ENCODE data around the gene GIMAP5.

The GIMAP5 gene

DNA sequence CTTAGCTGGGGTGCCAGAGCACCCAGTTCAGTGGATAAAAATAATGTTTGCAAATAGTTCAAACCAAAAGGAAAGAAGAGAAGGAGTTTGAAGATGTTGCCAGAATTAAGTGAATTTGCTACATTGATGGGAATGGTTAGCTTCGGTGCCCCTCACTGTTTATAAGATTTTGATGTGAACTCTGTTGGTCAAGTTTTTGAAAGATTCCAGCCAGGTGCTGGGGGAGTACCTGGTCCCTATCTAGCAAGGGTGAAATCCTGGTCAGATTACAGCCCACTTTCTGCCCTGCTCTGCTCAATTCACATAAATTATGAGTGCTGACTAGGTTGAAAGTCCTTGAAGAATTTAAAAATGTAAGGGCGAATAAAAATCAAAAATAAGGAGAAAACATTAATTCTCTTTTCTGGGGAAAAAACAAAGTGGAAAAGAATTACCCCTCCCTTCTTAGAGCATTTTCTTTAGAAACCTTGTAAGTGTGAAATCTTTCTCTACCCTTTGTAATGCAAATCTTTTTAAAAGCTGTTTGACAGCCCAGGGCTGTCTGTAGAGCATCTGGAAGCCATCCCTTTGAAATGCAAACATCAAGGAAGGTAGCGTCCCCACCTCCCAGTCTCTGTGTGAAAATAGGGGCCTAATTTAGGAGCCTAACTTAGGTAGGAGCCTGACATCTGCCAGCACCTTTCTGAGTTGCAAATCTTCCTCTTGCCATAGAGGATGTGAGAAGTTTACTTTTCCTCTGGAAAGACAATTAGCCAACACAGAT, 1.4 kb upstream of the GIMAP5 start:
- DNase-seq (ENCODE audit: low read depth), result no peak

DNA sequence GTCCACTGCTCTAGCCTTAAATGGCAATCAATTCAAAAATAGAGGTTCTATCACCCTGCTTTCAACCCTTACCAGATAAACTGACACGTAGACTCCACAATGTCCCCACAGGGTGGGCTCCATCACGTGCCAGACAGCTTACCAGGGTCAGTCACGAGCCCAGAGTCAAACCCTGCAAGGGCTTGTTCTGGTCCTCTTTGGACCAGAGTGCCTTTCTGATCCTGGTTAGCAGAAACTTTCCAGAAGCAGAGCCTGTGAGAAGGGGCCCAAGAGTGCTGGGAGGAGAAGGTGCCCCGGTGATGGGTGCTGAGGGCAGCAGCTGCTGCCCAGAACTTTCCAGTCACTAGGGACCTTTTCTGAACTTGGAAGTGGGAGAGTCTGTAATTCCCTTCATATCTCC, 354 bp upstream of the GIMAP5 start:
- DNase-seq (ENCODE audit: low read depth), result no peak

- DNase-seq (ENCODE audit: low read depth), result no peak
Measured at GRCh38 chr7:150738092-150738491, 874 bp downstream of the GIMAP5 start.

GRCh38 chr7:150738591-150739001, 1.4 kb downstream of the GIMAP5 start:
- no peak for DNase-seq (ENCODE audit: low read depth)

GRCh38 chr7:150739033-150739432, 1.8 kb downstream of the GIMAP5 start:
- DNase-seq (ENCODE audit: low read depth), result no peak

DNA sequence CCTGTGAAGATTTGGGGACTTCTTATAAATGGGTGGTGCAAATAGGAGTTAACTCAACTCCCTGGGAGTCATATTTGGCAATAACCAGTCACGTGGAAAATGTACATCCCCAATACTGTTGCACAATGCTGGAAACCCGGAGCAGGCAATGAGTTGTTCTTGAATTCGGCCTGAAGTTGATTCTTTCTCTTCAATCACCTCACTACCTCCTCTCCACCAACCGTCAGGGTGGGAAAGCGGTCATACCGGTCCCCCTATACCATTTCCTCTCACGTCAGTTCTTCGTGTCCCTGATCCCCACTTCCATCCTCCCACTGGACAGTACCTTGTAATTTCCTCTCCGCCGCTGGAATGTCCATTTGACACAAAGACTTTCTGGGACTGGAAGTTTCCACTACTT, 2.8 kb downstream of the GIMAP5 start:
- DNase-seq (ENCODE audit: low read depth), result no peak

DNA sequence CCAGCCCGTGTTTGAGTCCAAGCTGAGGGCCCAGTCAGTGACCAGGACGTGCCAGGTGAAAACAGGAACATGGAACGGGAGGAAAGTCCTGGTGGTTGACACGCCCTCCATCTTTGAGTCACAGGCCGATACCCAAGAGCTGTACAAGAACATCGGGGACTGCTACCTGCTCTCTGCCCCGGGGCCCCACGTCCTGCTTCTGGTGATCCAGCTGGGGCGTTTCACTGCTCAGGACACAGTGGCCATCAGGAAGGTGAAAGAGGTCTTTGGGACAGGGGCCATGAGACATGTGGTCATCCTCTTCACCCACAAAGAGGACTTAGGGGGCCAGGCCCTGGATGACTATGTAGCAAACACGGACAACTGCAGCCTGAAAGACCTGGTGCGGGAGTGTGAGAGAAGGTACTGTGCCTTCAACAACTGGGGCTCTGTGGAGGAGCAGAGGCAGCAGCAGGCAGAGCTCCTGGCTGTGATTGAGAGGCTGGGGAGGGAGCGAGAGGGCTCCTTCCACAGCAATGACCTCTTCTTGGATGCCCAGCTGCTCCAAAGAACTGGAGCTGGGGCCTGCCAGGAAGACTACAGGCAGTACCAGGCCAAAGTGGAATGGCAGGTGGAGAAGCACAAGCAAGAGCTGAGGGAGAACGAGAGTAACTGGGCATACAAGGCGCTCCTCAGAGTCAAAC, 5.2 kb downstream of the GIMAP5 start:
- no peak for DNase-seq (ENCODE audit: low read depth)

GRCh38 chr7:150744041-150744656, 6.9 kb downstream of the GIMAP5 start:
- no peak for DNase-seq (ENCODE audit: low read depth)

GRCh38 chr7:150745086-150745485, 7.9 kb downstream of the GIMAP5 start:
- DNase-seq (ENCODE audit: low read depth), result no peak

DNA sequence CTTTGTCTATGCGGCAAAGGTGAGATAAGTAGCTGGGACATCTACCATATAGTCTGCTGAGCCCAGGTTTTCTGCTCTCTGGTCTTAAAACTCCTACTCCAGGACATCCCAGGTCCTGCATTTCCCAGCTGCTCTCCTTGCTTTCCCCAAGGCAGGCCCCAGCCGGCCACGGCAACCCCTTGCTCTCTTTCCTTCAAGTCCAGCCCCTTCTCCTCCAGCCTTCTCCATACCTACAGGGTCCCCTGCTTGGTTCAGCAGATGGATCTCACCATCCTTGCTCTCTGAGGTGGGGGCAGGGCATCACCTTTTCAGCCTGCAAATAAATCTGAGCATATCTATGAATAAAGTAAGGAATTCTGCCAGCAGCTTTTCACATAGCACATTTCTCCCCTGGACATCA, 8.7 kb downstream of the GIMAP5 start:
- DNase-seq (ENCODE audit: low read depth), result no peak

- DNase-seq (ENCODE audit: low read depth), result no peak
Measured at GRCh38 chr7:150746921-150747320, 9.7 kb downstream of the GIMAP5 start.

DNA sequence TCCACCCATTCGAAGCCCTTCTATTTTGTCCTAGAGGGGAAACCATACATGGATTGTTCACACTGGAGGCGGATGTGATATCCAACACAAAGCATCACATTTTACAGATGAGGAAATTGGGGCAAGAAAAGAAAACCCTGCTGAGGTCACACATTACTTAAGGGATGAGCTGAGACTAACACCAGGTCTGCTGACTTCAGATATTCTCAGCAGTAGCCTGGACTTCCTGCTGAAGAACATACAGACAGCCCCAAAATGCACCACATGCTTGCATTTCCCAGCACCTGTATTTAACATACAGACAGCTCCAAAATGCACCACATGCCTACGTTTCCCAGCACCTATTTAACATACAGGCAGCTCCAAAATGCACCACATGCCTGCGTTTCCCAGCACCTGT, 11.2 kb downstream of the GIMAP5 start:
- DNase-seq (ENCODE audit: low read depth), result no peak

DNA sequence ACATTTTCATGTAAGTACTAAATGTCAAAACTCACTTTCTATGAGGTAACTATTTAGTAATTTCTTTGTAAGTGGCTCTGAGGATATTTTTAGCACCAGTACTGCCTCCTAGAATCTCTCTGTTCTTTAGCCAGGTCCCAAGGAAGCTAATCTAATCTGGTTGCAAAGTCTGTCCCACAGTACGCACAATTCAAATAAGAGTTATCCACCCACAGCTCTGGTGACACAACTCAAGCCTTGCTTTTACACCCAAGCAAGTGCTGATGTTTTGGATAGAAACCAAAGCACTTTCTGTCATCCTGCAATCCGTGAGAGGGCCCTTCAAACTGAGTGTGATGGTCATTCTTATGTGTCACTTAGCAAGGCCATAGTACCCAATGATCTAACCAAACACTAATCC, 14.5 kb downstream of the GIMAP5 start:
- no peak for DNase-seq (ENCODE audit: low read depth)

DNA sequence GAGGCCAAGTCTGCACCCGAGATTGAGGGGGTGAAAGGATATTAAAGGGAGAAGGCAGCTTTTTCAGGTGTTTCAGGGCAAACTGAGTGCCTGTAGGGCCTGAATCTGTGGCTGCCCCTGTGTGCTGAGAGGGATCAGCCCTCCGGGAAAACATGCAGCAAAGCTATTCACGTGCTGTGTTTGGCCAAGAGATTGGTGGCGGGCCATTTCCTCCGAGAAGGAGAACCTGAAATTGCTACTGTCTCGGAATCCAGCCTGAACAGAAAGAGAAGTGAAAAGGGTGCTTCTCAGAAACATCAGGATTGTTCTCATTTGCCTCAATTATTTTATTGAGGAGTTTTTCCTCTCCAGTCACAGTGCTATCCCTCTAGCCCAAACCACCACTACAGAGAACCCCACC, 16.0 kb downstream of the GIMAP5 start:
- no peak for DNase-seq (ENCODE audit: low read depth)

GRCh38 chr7:150753826-150754603, 16.8 kb downstream of the GIMAP5 start:
- DNase-seq (ENCODE audit: low read depth), result no peak

- no peak for DNase-seq (ENCODE audit: low read depth)
Measured at GRCh38 chr7:150754951-150755350, 17.7 kb downstream of the GIMAP5 start.

DNA sequence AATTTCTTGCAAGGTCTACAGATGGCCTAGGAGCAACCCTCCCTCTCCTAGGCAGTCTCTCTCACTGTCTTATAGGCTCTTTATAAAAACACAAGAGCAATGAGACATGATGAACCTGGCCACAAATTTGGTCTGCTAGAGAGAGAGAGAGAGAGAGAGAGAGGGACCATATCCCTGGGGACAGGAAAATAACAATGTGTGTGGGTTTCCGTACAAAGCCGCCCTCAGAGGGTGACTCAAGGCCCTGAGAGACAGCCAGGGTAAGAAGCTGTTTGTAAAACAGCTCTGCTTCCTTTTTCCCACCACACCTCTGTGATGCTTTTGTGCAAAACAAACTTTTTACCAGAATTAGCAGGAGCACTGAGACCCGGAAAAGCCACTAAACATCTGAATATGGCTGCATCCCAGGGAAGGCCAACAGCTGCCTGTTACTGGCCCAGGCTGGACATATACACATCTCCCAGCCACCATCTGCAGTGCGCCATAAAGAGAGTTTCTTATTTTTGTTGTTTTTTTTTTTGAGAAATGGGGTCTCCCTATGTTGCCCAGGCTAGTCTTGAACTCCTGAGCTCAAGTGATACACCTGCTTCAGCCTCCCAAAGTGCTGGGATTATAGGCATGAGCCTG, 18.4 kb downstream of the GIMAP5 start:
- peak; percentile 57 for DNase-seq (ENCODE audit: low read depth)

- DNase-seq (ENCODE audit: low read depth), result no peak
Measured at GRCh38 chr7:150756166-150756565, 18.9 kb downstream of the GIMAP5 start.

- DNase-seq (ENCODE audit: low read depth), result no peak
Measured at GRCh38 chr7:150756858-150757257, 19.6 kb downstream of the GIMAP5 start.

DNA sequence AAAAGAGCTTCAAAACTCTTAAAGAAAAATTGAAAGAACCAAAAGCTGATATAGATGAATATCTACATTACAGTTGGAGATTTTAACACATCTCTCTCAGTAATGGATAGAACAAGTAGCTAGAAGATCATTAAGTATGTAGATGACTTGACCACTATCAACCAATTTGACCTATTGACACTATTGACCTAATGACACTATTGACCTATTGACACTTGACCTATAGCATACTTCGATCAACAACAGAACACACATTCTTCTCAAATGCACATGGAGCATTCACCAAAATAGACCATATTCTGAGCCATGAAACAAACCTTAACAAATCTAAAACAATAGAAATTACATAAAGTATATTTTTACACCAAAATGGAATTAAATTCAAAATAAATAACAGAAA, 22.3 kb downstream of the GIMAP5 start:
- no peak for DNase-seq (ENCODE audit: low read depth)

GRCh38 chr7:150766334-150766709, 29.1 kb downstream of the GIMAP5 start:
- no peak for DNase-seq (ENCODE audit: low read depth)

- no peak for DNase-seq (ENCODE audit: low read depth)
Measured at GRCh38 chr7:150769768-150770167, 32.5 kb downstream of the GIMAP5 start.

Measured in activated T-helper 9 cell treated with anti-CD3 and anti-CD28 coated beads, Interleukin-2, amount 50 U/mL, for 16 hours (primary cell).